GM19238 (cell line): ENCODE results near the gene LBHD2.
A peak's percentile ranks its signal among the peaks of the same experiment; 100 is the strongest.
"Not testable (repeated sequence)": the region's sequence is repeated elsewhere in the genome, so short reads cannot be mapped to it uniquely, and the experiment has no call there.

ENCODE experiments used
- DNase-seq: peaks from one replicate; pipeline ENCODE4 v3.0.0; 2011; ENCODE audit warnings: low spot score; ENCODE audit not compliant: insufficient read length

Gene LBHD2

GRCh38 chr14:103103461-103104388 lies 19.7 kb downstream of the LBHD2 start:
- DNase-seq, result no peak

GRCh38 chr14:103104389-103104653 lies 20.3 kb downstream of the LBHD2 start:
- no peak for DNase-seq

- peak; percentile 89 for DNase-seq
Observed at GRCh38 chr14:103104654-103105452, 20.8 kb downstream of the LBHD2 start.

GRCh38 chr14:103105580-103106150 lies 21.7 kb downstream of the LBHD2 start:
- no peak for DNase-seq

- DNase-seq, result no peak
Observed at GRCh38 chr14:103107455-103107854, 23.4 kb downstream of the LBHD2 start.

GRCh38 chr14:103107941-103108748 lies 24.1 kb downstream of the LBHD2 start:
- no peak for DNase-seq

- DNase-seq, result peak; percentile 70
Observed at GRCh38 chr14:103108749-103109207, 24.8 kb downstream of the LBHD2 start.

GRCh38 chr14:103109535-103110441 lies 25.8 kb downstream of the LBHD2 start:
- no peak for DNase-seq

GRCh38 chr14:103110681-103111231 lies 26.7 kb downstream of the LBHD2 start:
- DNase-seq, result no peak

- DNase-seq, result no peak
Observed at GRCh38 chr14:103111232-103111868, 27.3 kb downstream of the LBHD2 start.

GRCh38 chr14:103112400-103113243 lies 28.6 kb downstream of the LBHD2 start:
- DNase-seq, result no peak

GRCh38 chr14:103113303-103113702 lies 29.3 kb downstream of the LBHD2 start:
- no peak for DNase-seq

- no peak for DNase-seq
Observed at GRCh38 chr14:103113774-103114173, 29.8 kb downstream of the LBHD2 start.

GRCh38 chr14:103115086-103115679 lies 31.2 kb downstream of the LBHD2 start:
- not testable (repeated sequence) for DNase-seq

- no peak for DNase-seq
Observed at GRCh38 chr14:103115845-103116572, 32.0 kb downstream of the LBHD2 start.

GRCh38 chr14:103116636-103117035 lies 32.6 kb downstream of the LBHD2 start:
- no peak for DNase-seq

- DNase-seq, result not testable (repeated sequence)
Observed at GRCh38 chr14:103117499-103117898, 33.5 kb downstream of the LBHD2 start.
